Measurements from ENCODE around the gene SPPL2A.

GRCh38 chr15:50813089-50813488 is 47.6 kb upstream of the SPPL2A start:
- no peak for TF ChIP-seq ZNF274 (IDR thresholded peaks at IDR 0.05; ENCODE audit: low read length)
- TF ChIP-seq ZNF274 (tag by site-specific recombination; IDR thresholded peaks at IDR 0.05; ENCODE audit: borderline replicate concordance) = no peak
- no peak for TF ChIP-seq ZNF426 (tag by site-specific recombination; IDR thresholded peaks at IDR 0.05)
- no peak for TF ChIP-seq CTCF (tag by site-specific recombination; IDR thresholded peaks at IDR 0.05)
- no peak for TF ChIP-seq ZNF18 (tag by site-specific recombination; IDR thresholded peaks at IDR 0.05)
- no peak for TF ChIP-seq ZNF121 (tag by site-specific recombination; IDR thresholded peaks at IDR 0.05)
- TF ChIP-seq ZNF155 (tag by site-specific recombination; IDR thresholded peaks at IDR 0.05) = no peak
- TF ChIP-seq ZBTB49 (tag by site-specific recombination; IDR thresholded peaks at IDR 0.05; ENCODE audit: low read depth) = no peak
- no peak for TF ChIP-seq ZNF23 (tag by site-specific recombination; IDR thresholded peaks at IDR 0.05; ENCODE audit: borderline replicate concordance)
- no peak for TF ChIP-seq ZNF521 (tag by site-specific recombination; IDR thresholded peaks at IDR 0.05)
- TF ChIP-seq ZNF133 (tag by site-specific recombination; IDR thresholded peaks at IDR 0.05) = no peak
- TF ChIP-seq OSR2 (tag by site-specific recombination; IDR thresholded peaks at IDR 0.05) = no peak
- TF ChIP-seq ZNF776 (tag by site-specific recombination; IDR thresholded peaks at IDR 0.05; ENCODE audit: borderline replicate concordance) = no peak
- no peak for TF ChIP-seq KLF1 (tag by site-specific recombination; IDR thresholded peaks at IDR 0.05)

Data from HEK293 (cell line).